ACHN (cell line): ENCODE measurements around the gene H6PD.
A peak's percentile ranks its signal among the peaks of the same experiment; 100 is the strongest.
"Not testable (repeated sequence)": the region's sequence is repeated elsewhere in the genome, so short reads cannot be mapped to it uniquely, and the experiment has no call there.

ENCODE experiments used
- DNase-seq: peaks from one replicate; pipeline ENCODE4 v3.0.0-alpha.2; 2015
- in situ Hi-C: cut with HindIII; loops from 2 replicates; pipeline ENCODE4 v1.10.0; 2017; ENCODE audit warnings: low sequenced_read_pairs, low pct_ligation_motif_present, low pct_unique_long_range_greater_than_20kb

H6PD gene

DNA sequence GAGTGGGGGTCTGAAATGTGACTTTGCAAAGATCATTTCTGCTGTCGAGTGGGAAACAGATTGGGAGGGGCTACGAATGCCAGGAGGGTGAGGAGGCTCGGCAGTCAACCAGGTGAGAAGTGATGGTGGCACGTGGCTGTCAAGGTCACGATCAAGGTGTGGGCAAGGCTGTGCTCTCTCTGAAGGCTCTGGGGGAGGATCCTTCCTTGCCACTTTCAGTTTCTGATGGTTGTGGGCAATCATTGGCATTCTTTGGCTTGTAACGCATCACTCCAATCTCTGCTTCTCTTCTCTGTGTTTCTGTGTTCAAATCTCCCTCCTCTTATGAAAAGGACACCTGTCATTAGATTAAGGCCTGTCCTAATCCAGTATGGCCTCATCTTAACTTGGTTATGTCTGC is 52.0 kb downstream of the H6PD start:
- DNase-seq, result no peak
- in situ Hi-C loops, result no loop called here

- in situ Hi-C loops, result no loop called here
- DNase-seq, result peak; percentile 71
Measured at GRCh38 chr1:9289090-9289534, 54.5 kb downstream of the H6PD start.

DNA sequence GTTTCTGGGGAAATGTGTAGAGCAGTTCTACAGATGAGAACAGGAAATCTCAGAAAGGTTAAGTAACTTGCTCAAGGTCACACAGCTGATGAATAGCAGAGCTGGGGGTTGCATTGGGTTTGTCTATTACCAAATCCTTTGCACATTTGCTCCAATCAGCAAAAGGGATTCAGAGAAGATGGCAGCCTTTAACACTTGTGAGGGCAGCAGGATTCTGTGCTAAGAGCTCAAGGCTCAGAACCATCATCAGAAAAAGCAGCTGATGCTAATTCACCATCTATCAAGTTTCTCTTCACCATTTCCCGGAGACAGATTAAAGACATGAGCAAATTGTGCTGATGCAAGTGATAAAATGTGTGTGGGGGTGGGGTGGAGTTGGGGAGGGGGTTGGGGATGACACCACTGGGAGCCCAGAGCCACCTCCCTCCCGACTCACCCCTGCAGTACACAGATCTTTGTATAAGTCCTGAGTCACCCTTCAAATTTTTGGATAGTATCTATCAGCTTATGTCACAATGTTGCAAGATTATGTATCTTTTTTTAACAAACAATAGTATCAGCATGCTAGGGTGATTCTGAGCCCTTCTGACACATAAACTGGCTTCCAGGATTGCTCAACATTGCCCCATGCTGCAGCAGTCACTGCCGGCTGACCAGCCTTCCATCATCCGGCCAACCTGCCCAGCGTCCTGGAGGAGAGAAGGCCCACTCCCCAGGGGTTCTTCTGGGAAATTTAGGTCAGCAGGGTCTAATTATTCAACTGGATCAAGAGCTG is 55.3 kb downstream of the H6PD start:
- in situ Hi-C loops, result no loop called here
- peak; percentile 33 for DNase-seq

- no peak for DNase-seq
- in situ Hi-C loops, result no loop called here
Measured at GRCh38 chr1:9291914-9292360, 57.4 kb downstream of the H6PD start.

- peak; percentile 80 for DNase-seq
- in situ Hi-C loops, result no loop called here
Measured at GRCh38 chr1:9292361-9293240, 58.0 kb downstream of the H6PD start, which contains the start of gene SPSB1. TSS of gene SPSB1 (plus strand) at chr1:9292894. CDS start at chr1:9355892, 62,998 bp downstream.

GRCh38 chr1:9293241-9293532 is 58.6 kb downstream of the H6PD start:
- in situ Hi-C loops, result no loop called here
- no peak for DNase-seq

DNA sequence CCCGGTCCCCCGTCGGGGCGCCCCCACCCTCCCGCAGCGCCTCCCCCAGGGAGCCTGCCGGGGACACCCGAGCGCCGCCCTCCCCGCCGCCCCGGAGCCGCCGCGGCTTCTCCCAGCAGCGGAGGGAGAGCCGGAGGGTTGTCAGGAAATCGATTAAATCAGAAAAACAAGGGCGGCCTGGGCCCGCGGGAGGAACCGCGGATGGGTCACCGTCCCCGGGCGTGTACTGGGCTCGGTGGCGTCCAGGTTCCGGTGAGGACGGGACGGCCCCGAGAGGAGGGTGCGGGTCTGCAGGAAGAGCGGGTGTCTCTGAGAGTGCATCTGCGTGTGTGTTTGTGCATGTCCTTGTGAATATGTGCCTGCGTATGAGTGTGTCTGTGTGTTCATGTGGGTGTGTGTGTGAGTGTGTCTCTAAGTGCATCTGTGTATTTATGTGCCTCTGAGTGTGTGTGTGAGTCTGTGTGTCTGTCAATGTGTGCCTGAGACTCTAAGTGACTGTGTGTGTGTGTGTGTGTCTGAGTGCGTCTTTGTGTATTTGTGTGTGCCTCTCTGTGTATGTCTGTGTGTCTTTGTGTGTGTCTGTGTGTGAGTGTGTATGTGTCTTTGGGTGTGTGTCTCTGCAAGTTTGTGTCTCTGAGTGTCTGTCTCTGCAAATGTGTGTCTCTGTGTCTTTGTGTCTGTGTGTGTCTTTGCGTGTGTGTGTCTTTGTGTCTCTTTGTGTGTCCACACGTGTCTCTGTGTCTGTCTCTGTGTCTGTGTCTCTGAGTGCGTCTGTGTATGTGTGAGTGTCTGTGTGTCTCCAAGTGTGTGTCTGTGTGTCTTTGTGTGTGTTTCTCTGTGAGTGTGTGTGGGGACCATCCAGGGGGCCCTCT is 59.2 kb downstream of the H6PD start:
- peak; percentile 28 for DNase-seq
- in situ Hi-C loops, result no loop called here

DNA sequence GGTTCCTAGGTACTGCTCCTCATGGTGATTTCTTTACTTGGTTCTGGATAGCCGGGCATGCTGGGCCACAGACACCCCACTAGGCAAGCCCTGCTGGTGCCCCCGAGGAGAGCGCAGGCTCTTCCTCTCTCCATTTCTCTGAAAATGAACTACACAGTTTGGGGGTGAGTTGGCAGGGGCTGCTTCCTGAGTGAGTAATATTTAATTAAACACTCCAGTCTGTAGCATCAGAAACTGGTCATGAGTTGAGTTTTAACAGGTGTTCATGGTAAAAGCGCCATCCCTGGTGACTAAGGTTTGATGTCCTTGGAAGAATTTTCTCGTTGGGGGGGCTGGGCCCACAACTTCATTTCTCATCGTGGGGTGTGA is 59.8 kb downstream of the H6PD start:
- DNase-seq, result peak; percentile 73
- in situ Hi-C loops, result no loop called here

GRCh38 chr1:9294910-9295636 is 60.5 kb downstream of the H6PD start:
- peak; percentile 39 for DNase-seq
- in situ Hi-C loops, result no loop called here

DNA sequence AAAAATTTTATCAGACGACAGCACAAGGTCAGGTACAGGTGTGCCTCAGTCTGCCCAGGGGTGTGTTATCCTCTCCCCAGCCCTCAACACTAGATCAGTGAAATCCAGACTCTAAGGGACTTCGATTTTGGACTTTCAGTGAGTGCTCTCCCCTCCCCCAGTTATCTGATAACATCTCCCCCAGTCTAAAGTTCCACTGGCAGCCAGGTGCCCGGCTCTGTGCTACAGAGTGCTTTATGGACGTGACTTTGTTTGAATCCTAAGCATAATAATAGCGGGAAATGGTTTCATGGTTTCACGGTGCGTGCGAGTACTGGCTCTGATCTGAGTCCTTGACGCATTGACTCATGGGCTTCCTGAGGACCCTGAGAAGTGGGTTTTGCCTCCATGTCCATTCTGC is 61.3 kb downstream of the H6PD start:
- in situ Hi-C loops, result no loop called here
- no peak for DNase-seq

- in situ Hi-C loops, result no loop called here
- DNase-seq, result no peak
Measured at GRCh38 chr1:9296850-9297249, 62.3 kb downstream of the H6PD start.

- in situ Hi-C loops, result no loop called here
- DNase-seq, result no peak
Measured at GRCh38 chr1:9297831-9298230, 63.3 kb downstream of the H6PD start.

DNA sequence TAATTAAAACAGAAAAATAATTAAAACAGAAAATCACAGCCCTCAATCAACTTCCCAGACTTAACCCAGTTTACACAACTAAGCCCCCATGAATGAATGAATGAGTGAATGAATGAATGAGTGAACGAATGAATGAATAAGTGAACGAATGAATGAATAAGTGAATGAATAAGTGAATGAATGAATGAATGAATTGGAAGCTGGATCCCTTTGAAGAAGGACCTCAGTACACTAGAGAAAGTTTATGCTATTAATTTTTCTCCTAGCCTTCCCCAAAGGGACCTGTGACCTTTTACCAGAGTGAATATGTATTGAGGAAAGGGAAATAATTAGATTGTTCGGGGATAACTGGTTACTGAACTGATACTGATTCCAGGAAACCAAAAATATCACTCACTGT is 63.7 kb downstream of the H6PD start:
- in situ Hi-C loops, result no loop called here
- DNase-seq, result no peak

- DNase-seq, result peak; percentile 42
- in situ Hi-C loops, result not testable (repeated sequence)
Measured at GRCh38 chr1:9299571-9300541, 65.3 kb downstream of the H6PD start.

DNA sequence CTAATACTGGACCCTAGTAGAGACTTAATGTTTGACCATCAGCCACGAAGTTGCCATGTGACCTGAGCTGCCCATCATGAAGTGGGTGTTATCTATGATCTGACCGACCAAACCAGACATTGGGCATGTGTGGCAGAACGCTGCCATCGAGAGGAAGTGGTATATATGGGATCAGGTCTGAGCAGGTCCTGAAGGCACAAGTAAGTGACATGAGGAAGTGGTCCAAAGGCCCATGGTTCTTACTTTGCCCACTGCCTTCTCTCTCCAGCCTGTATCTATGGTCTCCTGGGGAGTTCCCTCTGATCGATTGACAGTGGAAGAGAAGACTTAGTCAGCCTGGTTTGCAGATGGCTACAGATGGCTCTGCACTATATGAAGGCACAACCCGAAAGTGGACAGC is 66.0 kb downstream of the H6PD start:
- DNase-seq, result no peak
- in situ Hi-C loops, result no loop called here

DNA sequence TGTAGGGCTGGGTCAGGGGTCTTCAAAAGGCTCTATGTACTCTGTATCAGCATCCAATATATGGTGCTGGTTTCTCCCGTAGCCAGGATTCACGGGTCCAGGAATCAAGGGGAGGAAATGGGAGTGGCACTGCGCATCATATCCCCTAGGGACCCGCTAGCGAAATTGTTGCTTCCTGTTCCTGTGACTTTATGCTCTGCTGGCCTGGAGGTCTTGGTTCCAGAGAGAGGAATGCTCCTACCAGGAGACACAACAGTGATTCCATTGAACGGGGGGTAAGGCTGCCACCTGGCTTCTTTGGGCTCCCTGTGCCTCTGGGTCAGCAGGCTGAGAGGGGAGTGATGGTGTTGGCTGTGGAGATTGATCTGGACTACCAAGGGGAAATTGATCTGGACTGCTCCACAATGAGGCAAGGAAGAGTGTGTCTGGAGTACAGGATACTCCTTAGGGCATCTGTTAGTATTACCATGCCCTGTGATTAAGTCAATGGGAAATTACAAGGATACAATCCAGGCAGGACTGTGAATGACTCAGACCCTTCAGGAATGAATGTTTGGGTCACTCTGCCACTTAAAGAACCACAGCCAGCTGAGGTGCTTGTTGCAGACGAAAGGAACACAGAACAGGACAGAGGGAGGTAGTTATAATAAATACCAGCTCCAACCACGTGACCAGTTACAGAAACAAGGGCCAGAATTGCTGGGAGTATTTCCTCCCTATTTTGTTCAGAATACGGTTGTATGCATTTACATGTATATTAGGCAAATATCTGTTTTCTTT is 68.4 kb downstream of the H6PD start:
- DNase-seq, result peak; percentile 93
- in situ Hi-C loops, result no loop called here

- in situ Hi-C loops, result no loop called here
- DNase-seq, result no peak
Measured at GRCh38 chr1:9303916-9304315, 69.3 kb downstream of the H6PD start.
